Ishikawa (cell line): ENCODE data around the gene ZIC3.

Source experiments
- CEBPB ChIP-seq: IDR thresholded peaks from 2 replicates; pipeline ENCODE4 v1.6.1; 2012
- CREB1 ChIP-seq: IDR thresholded peaks from 2 replicates; pipeline ENCODE4 v1.6.1; 2012; ENCODE audit warnings: low read depth
- EGR1 ChIP-seq: IDR thresholded peaks from 2 replicates; pipeline ENCODE4 v1.6.1; 2012
- EP300 ChIP-seq: IDR thresholded peaks from 2 replicates; pipeline ENCODE4 v1.6.1; 2012; ENCODE audit warnings: borderline replicate concordance
- FOXM1 ChIP-seq: IDR thresholded peaks from 2 replicates; pipeline ENCODE4 v1.6.1; 2012; ENCODE audit warnings: low read depth, borderline replicate concordance
- MAX ChIP-seq: IDR thresholded peaks from 2 replicates; pipeline ENCODE4 v1.6.1; 2012
- NFIC ChIP-seq: IDR thresholded peaks from 2 replicates; pipeline ENCODE4 v1.6.1; 2012
- RAD21 ChIP-seq: IDR thresholded peaks from 2 replicates; pipeline ENCODE4 v1.6.1; 2012; ENCODE audit warnings: low read depth
- TAF1 ChIP-seq: IDR thresholded peaks from 2 replicates; pipeline ENCODE4 v1.6.1; 2012; ENCODE audit warnings: low read depth, mild to moderate bottlenecking
- TCF12 ChIP-seq: IDR thresholded peaks from 2 replicates; pipeline ENCODE4 v1.6.1; 2012; ENCODE audit warnings: low read depth
- TEAD4 ChIP-seq: IDR thresholded peaks from 2 replicates; pipeline ENCODE4 v1.6.1; 2012
- YY1 ChIP-seq: IDR thresholded peaks from 2 replicates; pipeline ENCODE4 v1.6.1; 2012; ENCODE audit warnings: low read depth
- ZBTB7A ChIP-seq: IDR thresholded peaks from 2 replicates; pipeline ENCODE4 v1.6.1; 2012; ENCODE audit warnings: low read depth
- TF ChIP-seq, protein P1 (sequence below): IDR thresholded peaks from 2 replicates; pipeline ENCODE4 v1.6.1; 2012
- TF ChIP-seq, protein P2 (sequence below): IDR thresholded peaks from 2 replicates; pipeline ENCODE4 v1.6.1; 2012; ENCODE audit warnings: low read depth, mild to moderate bottlenecking

ZIC3 gene

DNA sequence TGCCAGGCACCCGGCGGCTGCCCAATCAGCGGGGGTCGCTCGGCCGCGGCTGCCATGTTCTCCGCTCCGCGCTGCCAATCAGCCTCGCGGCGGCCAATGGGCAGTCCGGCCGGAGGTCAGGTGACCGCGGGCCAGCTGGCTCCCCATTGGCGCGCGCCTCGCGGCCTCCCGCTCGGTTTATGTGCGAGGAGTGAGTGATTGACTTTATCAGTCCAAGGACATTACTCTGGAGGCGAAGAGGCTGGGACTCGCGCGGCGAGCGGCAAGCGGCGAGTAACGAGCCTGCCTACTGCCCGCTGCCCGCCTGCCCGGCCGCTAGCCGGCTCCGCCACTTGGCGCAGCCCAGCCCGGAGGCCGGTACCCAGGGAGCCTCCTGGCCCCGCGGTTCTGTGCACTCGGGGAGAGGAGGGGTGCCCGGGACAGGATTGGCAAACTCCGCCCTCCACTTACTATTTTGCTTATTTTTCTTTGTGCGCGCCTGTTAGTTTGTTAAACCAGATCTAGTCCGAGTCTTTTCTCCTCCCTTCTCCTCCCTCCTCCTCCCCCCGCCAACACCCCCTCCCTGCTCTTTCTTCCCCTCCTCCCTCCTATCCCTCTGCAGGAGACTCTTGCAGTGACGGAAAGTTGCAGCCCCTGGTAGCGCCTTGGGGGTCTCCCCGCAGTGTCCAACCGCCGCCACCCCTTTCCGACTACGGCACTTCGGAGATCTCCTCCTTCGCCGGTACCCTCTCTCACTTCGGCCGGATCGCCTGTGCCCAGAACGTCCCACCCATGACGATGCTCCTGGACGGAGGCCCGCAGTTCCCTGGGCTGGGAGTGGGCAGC lies at the start of gene ZIC3:
TSS of gene ZIC3 (plus strand) at position 207 of the 825 bp plus-strand sequence. CDS start at position 772, 565 bp downstream.
- TF ChIP-seq CEBPB (no peak), EGR1 (no peak), TCF12 (no peak), FOXM1 (no peak), MAX (no peak), TEAD4 (no peak), RAD21 (no peak), EP300 (no peak), YY1 (no peak), CREB1 (no peak), TAF1 (no peak), ZBTB7A (no peak), NFIC (no peak)
- TF ChIP-seq, protein P1, sequence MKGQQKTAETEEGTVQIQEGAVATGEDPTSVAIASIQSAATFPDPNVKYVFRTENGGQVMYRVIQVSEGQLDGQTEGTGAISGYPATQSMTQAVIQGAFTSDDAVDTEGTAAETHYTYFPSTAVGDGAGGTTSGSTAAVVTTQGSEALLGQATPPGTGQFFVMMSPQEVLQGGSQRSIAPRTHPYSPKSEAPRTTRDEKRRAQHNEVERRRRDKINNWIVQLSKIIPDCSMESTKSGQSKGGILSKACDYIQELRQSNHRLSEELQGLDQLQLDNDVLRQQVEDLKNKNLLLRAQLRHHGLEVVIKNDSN = no peak
- TF ChIP-seq, protein P2, sequence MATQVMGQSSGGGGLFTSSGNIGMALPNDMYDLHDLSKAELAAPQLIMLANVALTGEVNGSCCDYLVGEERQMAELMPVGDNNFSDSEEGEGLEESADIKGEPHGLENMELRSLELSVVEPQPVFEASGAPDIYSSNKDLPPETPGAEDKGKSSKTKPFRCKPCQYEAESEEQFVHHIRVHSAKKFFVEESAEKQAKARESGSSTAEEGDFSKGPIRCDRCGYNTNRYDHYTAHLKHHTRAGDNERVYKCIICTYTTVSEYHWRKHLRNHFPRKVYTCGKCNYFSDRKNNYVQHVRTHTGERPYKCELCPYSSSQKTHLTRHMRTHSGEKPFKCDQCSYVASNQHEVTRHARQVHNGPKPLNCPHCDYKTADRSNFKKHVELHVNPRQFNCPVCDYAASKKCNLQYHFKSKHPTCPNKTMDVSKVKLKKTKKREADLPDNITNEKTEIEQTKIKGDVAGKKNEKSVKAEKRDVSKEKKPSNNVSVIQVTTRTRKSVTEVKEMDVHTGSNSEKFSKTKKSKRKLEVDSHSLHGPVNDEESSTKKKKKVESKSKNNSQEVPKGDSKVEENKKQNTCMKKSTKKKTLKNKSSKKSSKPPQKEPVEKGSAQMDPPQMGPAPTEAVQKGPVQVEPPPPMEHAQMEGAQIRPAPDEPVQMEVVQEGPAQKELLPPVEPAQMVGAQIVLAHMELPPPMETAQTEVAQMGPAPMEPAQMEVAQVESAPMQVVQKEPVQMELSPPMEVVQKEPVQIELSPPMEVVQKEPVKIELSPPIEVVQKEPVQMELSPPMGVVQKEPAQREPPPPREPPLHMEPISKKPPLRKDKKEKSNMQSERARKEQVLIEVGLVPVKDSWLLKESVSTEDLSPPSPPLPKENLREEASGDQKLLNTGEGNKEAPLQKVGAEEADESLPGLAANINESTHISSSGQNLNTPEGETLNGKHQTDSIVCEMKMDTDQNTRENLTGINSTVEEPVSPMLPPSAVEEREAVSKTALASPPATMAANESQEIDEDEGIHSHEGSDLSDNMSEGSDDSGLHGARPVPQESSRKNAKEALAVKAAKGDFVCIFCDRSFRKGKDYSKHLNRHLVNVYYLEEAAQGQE = no peak

- TF ChIP-seq EP300 = no peak
- no peak for TF ChIP-seq CEBPB
- TF ChIP-seq, protein P2 = no peak
- no peak for TF ChIP-seq MAX
- TF ChIP-seq CREB1 = no peak
Measured at GRCh38 chrX:137519459-137519858, 46.5 kb upstream of the ZIC3 start.

DNA sequence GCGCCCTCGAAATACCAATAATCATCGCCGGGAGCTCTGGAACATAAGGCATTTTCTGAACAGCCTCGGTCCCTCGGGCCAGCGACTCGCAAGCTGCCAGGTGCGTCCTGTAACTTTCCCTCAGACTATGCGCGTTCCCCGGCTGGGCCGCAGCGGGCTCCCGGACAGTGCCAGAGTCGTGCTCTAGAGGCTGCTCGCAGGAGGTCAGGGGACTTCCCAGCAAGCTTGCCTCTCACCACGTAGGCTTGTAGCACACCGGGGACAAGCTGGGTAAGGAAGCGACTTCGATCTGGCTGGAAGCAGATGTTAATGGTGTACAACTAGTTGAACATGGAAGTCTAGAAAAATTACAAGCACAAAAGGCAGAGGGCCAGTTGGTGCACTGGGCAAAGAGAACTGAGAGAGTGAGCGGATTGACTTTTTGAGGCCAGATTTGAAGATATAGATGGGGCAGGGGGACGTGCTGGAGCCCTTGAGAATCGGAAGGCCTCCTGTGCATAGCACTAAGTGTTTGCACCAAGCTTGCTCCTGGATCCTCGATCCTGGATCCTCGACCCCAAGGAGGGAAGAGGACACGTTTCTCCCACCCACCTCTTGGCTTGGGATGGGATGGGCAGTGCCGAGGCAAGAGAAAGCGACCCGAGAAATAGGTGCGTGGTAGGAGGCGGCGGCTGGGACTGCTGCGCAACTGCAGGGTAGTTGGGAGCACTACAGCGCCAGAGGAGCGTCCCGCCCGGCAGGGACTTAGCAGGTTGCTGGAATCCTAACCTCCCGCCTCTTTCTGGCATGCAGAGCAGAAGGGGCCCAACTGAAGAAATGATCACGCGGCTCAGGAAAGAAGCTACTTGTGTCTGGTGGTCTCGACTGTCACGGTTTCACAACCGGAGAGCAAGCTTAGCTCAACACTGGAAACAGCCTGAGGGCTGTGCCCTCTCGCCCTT lies 19.9 kb upstream of the ZIC3 start:
- no peak for TF ChIP-seq EP300
- TF ChIP-seq, protein P1 = no peak

DNA sequence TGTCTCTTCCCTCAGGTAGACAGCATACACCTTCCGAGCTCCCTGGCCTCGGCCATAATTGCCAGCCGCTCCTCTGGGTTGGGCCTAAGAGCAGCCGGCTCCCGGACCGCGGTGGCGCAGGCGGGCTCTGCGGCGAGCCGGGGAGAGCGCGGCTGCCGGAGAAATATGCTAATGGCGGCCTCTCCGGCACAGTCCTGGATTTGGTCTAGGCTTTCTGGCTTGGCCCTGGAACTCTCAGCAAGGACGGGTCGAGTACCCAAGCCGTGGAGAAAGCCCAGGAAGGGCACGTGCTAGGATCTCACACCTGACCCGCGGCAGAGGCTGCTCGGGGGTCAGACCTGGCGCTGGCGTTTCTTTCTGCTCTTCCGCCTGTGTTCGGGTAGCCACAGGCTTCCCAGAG lies 18.6 kb upstream of the ZIC3 start:
- TF ChIP-seq CREB1 (no peak), FOXM1 (no peak), MAX (no peak), EP300 (no peak), EGR1 (no peak)

- TF ChIP-seq YY1 (no peak), EGR1 (no peak), EP300 (no peak), NFIC (no peak), RAD21 (no peak), TEAD4 (no peak), CREB1 (no peak), TAF1 (no peak)
- TF ChIP-seq, protein P1 = no peak
Measured at GRCh38 chrX:137548261-137548660, 17.7 kb upstream of the ZIC3 start.
